Measurements from ENCODE around the gene ACOT7. TPM values are rescaled to one million over a fixed set of nuclear protein-coding genes. Genes with fewer than 3 reads are reported as not detected.

Gene ACOT7
- total and polyA plus RNA-seq, 2 experiments from 2014 or later = 167 to 169 TPM

DNA sequence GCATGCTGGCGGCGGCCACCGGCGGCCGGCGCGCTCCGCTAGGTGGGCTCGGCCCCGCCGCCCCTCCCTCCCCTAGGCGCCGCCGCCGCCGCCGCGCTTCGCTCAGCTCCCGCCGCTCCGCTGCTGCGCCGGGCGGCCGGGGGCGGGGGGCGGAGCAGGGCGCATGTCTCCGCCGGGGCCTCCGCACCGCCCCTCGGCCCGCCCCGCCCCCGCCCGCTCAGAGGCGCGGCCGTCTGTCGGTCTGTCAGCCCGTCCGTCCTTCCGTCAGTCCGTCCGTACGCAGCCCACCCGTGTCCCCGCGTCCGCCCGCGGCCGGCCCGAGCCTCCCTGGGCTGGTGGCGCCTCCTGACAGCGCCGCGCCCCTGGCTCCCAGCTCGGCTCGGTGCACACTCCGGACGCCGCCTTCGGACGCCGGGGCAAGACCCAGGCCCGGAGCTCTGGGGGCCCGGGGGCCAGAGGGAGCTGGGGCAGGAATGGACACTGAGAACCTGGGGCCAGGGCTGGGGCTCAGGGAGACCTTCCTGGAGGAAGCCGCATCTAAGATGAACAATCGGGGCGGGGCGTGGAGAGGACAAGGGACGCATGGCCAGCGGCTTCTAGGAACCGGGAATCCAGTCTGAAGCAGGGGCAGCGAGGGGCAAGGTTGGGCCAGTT, 132.5 kb downstream of the ACOT7 start, which contains the start of gene GPR153:
Gene GPR153, minus strand, starts transcription at position 138 of the 654 bp plus-strand sequence. CDS start 6,193 bp downstream, outside the sequence.
- H3K4me3 ChIP-seq = peak within 1 kb of the TSS; percentile 71
- Mint-ChIP-seq H3K9me3 (no peaks in the 10 kb centered on the region), H3K27me3 (ENCODE audit: insufficient read depth, low read depth, poor library complexity) (peaks cover 30% of the 10 kb centered on the region), H3K4me1 (peaks cover 8% of the 10 kb centered on the region; the same call in 2 of the 3 replicates), H3K36me3 (ENCODE audit: low read depth) (no peaks in the 10 kb centered on the region; the same call in 2 of the 3 replicates), H3K27ac (no peak within 1 kb of the TSS), H3K4me3 (peak within 1 kb of the TSS; percentile 72)
- no peaks in the 10 kb centered on the region for H3K79me2 ChIP-seq (replicated peaks; ENCODE audit: insufficient read depth)
- H3K9me2 ChIP-seq (ENCODE audit: insufficient read depth) = no peaks in the 10 kb centered on the region
- peaks cover 21% of the 10 kb centered on the region for H3K27me3 ChIP-seq (ENCODE audit: insufficient read depth)
- DNase-seq (ENCODE audit: low spot score) (peak; percentile 71), ATAC-seq (peak; percentile 24)
- no peaks in the 10 kb centered on the region; the same call in 1 of the 2 replicates for H3K4me1 ChIP-seq (ENCODE audit: insufficient read depth)
- TF ChIP-seq, protein P1, sequence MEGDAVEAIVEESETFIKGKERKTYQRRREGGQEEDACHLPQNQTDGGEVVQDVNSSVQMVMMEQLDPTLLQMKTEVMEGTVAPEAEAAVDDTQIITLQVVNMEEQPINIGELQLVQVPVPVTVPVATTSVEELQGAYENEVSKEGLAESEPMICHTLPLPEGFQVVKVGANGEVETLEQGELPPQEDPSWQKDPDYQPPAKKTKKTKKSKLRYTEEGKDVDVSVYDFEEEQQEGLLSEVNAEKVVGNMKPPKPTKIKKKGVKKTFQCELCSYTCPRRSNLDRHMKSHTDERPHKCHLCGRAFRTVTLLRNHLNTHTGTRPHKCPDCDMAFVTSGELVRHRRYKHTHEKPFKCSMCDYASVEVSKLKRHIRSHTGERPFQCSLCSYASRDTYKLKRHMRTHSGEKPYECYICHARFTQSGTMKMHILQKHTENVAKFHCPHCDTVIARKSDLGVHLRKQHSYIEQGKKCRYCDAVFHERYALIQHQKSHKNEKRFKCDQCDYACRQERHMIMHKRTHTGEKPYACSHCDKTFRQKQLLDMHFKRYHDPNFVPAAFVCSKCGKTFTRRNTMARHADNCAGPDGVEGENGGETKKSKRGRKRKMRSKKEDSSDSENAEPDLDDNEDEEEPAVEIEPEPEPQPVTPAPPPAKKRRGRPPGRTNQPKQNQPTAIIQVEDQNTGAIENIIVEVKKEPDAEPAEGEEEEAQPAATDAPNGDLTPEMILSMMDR (conservative IDR thresholded peaks at IDR 0.05; ENCODE audit: low read depth in 2 of 2) = no peak
- no peak for TF ChIP-seq NANOG (IDR thresholded peaks at IDR 0.05; ENCODE audit: borderline replicate concordance)
- TF ChIP-seq, protein P2, sequence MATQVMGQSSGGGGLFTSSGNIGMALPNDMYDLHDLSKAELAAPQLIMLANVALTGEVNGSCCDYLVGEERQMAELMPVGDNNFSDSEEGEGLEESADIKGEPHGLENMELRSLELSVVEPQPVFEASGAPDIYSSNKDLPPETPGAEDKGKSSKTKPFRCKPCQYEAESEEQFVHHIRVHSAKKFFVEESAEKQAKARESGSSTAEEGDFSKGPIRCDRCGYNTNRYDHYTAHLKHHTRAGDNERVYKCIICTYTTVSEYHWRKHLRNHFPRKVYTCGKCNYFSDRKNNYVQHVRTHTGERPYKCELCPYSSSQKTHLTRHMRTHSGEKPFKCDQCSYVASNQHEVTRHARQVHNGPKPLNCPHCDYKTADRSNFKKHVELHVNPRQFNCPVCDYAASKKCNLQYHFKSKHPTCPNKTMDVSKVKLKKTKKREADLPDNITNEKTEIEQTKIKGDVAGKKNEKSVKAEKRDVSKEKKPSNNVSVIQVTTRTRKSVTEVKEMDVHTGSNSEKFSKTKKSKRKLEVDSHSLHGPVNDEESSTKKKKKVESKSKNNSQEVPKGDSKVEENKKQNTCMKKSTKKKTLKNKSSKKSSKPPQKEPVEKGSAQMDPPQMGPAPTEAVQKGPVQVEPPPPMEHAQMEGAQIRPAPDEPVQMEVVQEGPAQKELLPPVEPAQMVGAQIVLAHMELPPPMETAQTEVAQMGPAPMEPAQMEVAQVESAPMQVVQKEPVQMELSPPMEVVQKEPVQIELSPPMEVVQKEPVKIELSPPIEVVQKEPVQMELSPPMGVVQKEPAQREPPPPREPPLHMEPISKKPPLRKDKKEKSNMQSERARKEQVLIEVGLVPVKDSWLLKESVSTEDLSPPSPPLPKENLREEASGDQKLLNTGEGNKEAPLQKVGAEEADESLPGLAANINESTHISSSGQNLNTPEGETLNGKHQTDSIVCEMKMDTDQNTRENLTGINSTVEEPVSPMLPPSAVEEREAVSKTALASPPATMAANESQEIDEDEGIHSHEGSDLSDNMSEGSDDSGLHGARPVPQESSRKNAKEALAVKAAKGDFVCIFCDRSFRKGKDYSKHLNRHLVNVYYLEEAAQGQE (IDR thresholded peaks at IDR 0.05; ENCODE audit: unreplicated experiment) = no peak
- TF ChIP-seq ZNF331 (CRISPR knock-in tag; IDR thresholded peaks at IDR 0.05; ENCODE audit: low read depth) = no peak
- TF ChIP-seq, protein P3, sequence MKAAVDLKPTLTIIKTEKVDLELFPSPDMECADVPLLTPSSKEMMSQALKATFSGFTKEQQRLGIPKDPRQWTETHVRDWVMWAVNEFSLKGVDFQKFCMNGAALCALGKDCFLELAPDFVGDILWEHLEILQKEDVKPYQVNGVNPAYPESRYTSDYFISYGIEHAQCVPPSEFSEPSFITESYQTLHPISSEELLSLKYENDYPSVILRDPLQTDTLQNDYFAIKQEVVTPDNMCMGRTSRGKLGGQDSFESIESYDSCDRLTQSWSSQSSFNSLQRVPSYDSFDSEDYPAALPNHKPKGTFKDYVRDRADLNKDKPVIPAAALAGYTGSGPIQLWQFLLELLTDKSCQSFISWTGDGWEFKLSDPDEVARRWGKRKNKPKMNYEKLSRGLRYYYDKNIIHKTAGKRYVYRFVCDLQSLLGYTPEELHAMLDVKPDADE (IDR thresholded peaks at IDR 0.05) = no peak
- TF ChIP-seq CREB1 (CRISPR knock-in tag; IDR thresholded peaks at IDR 0.05; ENCODE audit: low read depth) = no peak
- H2AFZ ChIP-seq = peak within 1 kb of the TSS; percentile 85
- H3K36me3 ChIP-seq (ENCODE audit: insufficient read depth) = no peaks in the 10 kb centered on the region
- no peaks in the 10 kb centered on the region; the same call in 1 of the 2 replicates for H4K20me1 ChIP-seq (replicated peaks; ENCODE audit: insufficient read depth)
- no peak within 1 kb of the TSS for H3K27ac ChIP-seq (ENCODE audit: low read depth)
- peaks cover 17% of the 10 kb centered on the region for H3F3A ChIP-seq (replicated peaks; ENCODE audit: low read depth)
- peak within 1 kb of the TSS; percentile 86 for H3K4me2 ChIP-seq

DNA sequence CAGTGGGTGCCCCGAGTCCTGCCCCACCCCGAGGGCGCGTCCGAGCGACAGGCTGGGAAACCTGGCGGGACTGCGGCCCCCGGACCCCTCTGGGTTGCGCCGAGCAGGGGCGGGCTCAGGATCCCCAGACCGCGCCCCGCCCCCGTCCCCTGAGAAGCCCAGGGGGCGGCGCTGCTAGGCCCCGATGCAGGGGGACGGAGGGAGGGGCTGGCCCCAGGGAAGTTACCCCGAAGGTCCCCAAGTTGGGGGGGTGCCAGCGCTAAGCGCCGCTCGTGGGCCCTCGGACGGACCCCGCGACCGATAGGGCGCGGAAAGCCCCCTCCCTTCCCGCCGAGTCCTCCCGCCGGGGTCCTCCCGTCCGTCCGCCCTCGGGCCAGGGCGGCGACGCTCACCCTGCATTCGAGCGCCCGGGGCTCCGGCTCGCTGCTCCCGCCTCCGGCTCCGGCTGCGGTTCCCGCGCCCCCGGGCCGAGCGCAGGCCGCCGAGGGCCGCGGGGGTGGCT, 133.1 kb downstream of the ACOT7 start:
- DNase-seq (ENCODE audit: low spot score) = peak; percentile 66
- H3K36me3 Mint-ChIP-seq (ENCODE audit: low read depth) = no peaks in the 10 kb centered on the region; the same call in 2 of the 3 replicates
- no peaks in the 10 kb centered on the region for H3K79me2 ChIP-seq (replicated peaks; ENCODE audit: insufficient read depth)
- H3K36me3 ChIP-seq (ENCODE audit: insufficient read depth) = no peaks in the 10 kb centered on the region
- ATAC-seq = peak; percentile 37
- H3K27me3 Mint-ChIP-seq (ENCODE audit: insufficient read depth, low read depth, poor library complexity) = peaks cover 32% of the 10 kb centered on the region
- H3K27me3 ChIP-seq (ENCODE audit: insufficient read depth) = peaks cover 21% of the 10 kb centered on the region
- no peaks in the 10 kb centered on the region for H3K9me3 Mint-ChIP-seq
- no peak overlapping the region for H3K27ac ChIP-seq (ENCODE audit: low read depth)
- H3K4me3 ChIP-seq = peak overlapping the region; percentile 63
- no peak overlapping the region for H3K27ac Mint-ChIP-seq
- H3K4me3 Mint-ChIP-seq = no peak overlapping the region
- peaks cover 8% of the 10 kb centered on the region; the same call in 2 of the 3 replicates for H3K4me1 Mint-ChIP-seq
- H2AFZ ChIP-seq = peak overlapping the region; percentile 63; the same call in 1 of the 2 replicates
- H3K9me2 ChIP-seq (ENCODE audit: insufficient read depth) = no peaks in the 10 kb centered on the region
- peaks cover 17% of the 10 kb centered on the region for H3F3A ChIP-seq (replicated peaks; ENCODE audit: low read depth)
- peak overlapping the region; percentile 78 for H3K4me2 ChIP-seq
- H4K20me1 ChIP-seq (replicated peaks; ENCODE audit: insufficient read depth) = no peaks in the 10 kb centered on the region; the same call in 1 of the 2 replicates
- no peaks in the 10 kb centered on the region; the same call in 1 of the 2 replicates for H3K4me1 ChIP-seq (ENCODE audit: insufficient read depth)
- TF ChIP-seq CREB1 (CRISPR knock-in tag; IDR thresholded peaks at IDR 0.05; ENCODE audit: low read depth) = no peak

All from GM23338 (cell line).